ENCODE results near the gene TAAR5.

DNA sequence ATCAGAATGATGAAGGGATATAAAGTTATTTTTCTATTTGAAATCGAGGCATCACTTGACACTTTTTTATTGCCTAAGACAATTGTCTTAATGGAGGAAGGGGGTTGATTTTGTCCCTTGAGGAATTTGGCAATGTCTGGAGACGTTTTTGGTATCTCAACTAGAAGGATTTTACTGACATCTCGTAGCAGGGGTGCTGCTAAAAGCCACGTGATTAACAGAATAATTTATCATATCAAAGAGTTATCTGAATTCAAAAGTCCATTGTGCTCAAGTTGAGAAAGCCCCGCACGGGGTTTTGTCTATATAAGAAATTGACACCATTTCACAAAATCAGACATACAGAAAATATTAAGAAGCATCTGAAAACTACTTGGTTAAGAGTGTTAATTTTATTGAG lies 20.9 kb downstream of the TAAR5 start:
- TF ChIP-seq, protein P1, sequence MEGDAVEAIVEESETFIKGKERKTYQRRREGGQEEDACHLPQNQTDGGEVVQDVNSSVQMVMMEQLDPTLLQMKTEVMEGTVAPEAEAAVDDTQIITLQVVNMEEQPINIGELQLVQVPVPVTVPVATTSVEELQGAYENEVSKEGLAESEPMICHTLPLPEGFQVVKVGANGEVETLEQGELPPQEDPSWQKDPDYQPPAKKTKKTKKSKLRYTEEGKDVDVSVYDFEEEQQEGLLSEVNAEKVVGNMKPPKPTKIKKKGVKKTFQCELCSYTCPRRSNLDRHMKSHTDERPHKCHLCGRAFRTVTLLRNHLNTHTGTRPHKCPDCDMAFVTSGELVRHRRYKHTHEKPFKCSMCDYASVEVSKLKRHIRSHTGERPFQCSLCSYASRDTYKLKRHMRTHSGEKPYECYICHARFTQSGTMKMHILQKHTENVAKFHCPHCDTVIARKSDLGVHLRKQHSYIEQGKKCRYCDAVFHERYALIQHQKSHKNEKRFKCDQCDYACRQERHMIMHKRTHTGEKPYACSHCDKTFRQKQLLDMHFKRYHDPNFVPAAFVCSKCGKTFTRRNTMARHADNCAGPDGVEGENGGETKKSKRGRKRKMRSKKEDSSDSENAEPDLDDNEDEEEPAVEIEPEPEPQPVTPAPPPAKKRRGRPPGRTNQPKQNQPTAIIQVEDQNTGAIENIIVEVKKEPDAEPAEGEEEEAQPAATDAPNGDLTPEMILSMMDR (IDR thresholded peaks at IDR 0.05): no peak
- no peak for TF ChIP-seq EZH2 (IDR thresholded peaks at IDR 0.05; ENCODE audit: borderline replicate concordance, insufficient read depth, low read depth, low read length, poor library complexity, severe bottlenecking)
